ENCODE measurements around the gene FBXO24. TPM values are rescaled to one million over a fixed set of nuclear protein-coding genes. Genes with fewer than 3 reads are reported as not detected.
A peak's percentile ranks its signal among the peaks of the same experiment; 100 is the strongest.

FBXO24 gene
- total and polyA plus RNA-seq, 9 of the 15 experiments (the other 6 are each of a cell fraction or from before 2014, with no cell fraction given) = 0.17 to 0.95 (median 0.50) TPM

DNA sequence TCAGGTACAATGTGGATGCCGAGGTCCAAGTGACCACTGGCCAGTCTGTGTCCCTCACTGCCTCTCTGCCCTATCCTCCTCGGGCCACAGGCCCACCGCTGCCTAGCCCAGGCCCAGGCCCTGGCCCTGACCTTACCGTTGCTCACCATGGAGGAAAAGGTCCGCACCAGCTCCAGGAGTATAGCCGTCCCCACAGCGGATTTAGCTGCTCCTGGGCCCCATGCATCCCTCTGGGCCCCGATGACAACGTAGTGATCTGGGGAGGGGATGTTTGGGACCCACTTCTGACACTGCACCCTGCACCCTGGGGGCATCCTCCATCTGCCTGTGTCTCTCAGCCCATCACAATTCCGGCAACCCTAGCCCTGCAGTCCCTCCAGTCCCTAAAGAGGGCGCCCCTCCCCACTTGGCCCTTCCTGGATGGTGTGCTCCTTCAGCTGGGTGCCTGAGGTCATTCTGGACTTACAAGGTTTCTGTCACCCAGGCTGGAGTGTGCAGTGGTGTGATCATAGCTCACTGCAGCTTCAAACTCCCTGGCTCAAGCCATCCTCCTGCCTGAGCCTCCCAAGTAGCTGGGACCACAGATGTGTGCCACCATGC lies 43.1 kb downstream of the FBXO24 start (continued):
- TF ChIP-seq, protein P1, sequence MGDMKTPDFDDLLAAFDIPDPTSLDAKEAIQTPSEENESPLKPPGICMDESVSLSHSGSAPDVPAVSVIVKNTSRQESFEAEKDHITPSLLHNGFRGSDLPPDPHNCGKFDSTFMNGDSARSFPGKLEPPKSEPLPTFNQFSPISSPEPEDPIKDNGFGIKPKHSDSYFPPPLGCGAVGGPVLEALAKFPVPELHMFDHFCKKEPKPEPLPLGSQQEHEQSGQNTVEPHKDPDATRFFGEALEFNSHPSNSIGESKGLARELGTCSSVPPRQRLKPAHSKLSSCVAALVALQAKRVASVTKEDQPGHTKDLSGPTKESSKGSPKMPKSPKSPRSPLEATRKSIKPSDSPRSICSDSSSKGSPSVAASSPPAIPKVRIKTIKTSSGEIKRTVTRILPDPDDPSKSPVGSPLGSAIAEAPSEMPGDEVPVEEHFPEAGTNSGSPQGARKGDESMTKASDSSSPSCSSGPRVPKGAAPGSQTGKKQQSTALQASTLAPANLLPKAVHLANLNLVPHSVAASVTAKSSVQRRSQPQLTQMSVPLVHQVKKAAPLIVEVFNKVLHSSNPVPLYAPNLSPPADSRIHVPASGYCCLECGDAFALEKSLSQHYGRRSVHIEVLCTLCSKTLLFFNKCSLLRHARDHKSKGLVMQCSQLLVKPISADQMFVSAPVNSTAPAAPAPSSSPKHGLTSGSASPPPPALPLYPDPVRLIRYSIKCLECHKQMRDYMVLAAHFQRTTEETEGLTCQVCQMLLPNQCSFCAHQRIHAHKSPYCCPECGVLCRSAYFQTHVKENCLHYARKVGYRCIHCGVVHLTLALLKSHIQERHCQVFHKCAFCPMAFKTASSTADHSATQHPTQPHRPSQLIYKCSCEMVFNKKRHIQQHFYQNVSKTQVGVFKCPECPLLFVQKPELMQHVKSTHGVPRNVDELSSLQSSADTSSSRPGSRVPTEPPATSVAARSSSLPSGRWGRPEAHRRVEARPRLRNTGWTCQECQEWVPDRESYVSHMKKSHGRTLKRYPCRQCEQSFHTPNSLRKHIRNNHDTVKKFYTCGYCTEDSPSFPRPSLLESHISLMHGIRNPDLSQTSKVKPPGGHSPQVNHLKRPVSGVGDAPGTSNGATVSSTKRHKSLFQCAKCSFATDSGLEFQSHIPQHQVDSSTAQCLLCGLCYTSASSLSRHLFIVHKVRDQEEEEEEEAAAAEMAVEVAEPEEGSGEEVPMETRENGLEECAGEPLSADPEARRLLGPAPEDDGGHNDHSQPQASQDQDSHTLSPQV (IDR thresholded peaks at IDR 0.05) = no peak
- TF ChIP-seq DACH1 (IDR thresholded peaks at IDR 0.05; ENCODE audit: partially characterized antibody) (peak; percentile 40), ARID2 (IDR thresholded peaks at IDR 0.05) (no peak), SMC3 (conservative IDR thresholded peaks at IDR 0.05; ENCODE audit: insufficient read depth, low read depth, low read length) (peak; percentile 49; the same call in 1 of the 2 replicates), MYC (IDR thresholded peaks at IDR 0.05; ENCODE audit: low read depth, low read length) (peak; percentile 47; the same call in 1 of the 2 replicates), MYC (CRISPR knock-in tag; IDR thresholded peaks at IDR 0.05; ENCODE audit: borderline replicate concordance, low read depth) (no peak), MTA3 (IDR thresholded peaks at IDR 0.05; ENCODE audit: borderline replicate concordance) (0 out of 2 replicates have a peak, but pooled peaks have one; percentile 31)
- TF ChIP-seq, protein P2, sequence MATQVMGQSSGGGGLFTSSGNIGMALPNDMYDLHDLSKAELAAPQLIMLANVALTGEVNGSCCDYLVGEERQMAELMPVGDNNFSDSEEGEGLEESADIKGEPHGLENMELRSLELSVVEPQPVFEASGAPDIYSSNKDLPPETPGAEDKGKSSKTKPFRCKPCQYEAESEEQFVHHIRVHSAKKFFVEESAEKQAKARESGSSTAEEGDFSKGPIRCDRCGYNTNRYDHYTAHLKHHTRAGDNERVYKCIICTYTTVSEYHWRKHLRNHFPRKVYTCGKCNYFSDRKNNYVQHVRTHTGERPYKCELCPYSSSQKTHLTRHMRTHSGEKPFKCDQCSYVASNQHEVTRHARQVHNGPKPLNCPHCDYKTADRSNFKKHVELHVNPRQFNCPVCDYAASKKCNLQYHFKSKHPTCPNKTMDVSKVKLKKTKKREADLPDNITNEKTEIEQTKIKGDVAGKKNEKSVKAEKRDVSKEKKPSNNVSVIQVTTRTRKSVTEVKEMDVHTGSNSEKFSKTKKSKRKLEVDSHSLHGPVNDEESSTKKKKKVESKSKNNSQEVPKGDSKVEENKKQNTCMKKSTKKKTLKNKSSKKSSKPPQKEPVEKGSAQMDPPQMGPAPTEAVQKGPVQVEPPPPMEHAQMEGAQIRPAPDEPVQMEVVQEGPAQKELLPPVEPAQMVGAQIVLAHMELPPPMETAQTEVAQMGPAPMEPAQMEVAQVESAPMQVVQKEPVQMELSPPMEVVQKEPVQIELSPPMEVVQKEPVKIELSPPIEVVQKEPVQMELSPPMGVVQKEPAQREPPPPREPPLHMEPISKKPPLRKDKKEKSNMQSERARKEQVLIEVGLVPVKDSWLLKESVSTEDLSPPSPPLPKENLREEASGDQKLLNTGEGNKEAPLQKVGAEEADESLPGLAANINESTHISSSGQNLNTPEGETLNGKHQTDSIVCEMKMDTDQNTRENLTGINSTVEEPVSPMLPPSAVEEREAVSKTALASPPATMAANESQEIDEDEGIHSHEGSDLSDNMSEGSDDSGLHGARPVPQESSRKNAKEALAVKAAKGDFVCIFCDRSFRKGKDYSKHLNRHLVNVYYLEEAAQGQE (IDR thresholded peaks at IDR 0.05; ENCODE audit: borderline replicate concordance) = peak; percentile 52
- TF ChIP-seq, protein P2 (CRISPR knock-in tag; IDR thresholded peaks at IDR 0.05; ENCODE audit: low read depth) = no peak
